DMS153 (cell line): ENCODE results near the gene UGT1A7.
A peak's percentile ranks its signal among the peaks of the same experiment; 100 is the strongest.
"Not testable (repeated sequence)": the region's sequence is repeated elsewhere in the genome, so short reads cannot be mapped to it uniquely, and the experiment has no call there.

ENCODE experiments used
- DNase-seq: peaks from one replicate; lab custom pipeline; 2025; lab: John Stamatoyannopoulos, UW

Gene UGT1A7

DNA sequence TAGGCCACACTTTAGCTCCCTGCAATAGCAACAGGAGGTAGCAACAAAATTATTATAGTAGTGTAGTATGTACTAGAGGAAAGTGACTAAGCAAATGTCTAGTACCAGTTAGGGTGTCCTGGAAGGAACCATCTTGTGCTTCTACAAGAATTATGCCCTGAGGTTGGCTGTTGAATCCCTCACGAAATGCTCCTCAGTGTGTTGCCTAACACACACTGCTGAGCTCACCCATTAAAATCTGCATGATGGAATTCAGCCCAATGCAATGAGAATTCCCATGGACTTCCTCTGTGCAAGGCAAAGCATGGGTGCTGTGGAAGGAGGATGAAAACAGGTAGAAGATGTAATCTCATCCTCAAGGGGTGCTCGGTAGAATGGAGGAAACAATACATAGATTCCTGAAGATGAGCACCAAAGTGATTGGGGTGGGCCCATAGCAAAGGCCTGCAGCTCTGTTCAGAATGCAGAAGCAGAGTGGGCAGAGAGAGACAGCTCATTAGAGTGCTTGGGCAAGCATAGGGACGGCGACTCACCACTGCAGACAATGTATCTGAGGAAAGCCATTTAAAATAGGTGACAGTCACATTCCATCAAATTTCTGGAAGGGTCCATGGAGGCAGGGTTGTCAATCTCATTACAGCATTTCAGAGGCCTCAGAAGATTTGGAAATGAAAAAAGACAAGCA lies 1.2 kb upstream of the UGT1A7 start:
- no peak for DNase-seq

DNA sequence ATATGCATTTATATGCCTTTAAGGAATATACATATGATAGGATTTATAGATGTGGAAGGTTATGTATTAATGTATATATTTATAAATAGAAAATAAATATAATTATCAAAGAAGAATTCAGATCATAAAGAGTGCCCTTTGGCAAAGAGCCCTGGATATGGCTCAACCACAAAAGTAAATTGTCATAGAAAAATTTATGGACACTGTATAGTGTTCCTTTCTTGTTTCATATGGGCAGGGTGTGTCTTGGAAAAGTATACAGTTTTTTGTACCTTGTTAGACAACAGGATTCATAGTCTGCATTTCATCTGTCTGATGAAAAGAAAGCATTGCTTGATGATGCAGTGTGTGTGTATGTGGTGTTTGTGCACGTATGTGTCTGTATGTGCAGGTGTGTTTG lies 2.9 kb downstream of the UGT1A7 start:
- no peak for DNase-seq

DNA sequence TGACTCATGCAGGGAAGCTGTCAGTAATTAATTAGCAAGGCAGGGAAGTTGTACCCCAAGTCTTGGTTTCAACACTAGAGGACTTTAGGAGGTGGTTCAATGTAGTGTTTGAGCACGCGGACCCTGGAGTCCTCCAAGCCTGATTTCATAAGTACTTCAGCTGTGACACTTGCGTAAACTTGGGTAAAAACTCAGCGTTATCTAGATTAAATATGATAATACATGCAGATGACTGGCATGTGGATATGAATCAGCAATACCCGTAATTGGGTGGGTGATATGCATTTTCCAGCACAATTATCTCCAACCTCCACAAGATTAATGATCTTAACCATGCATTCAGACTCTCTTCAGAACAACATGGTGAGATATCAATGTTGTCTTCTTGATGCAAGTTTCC lies 5.2 kb downstream of the UGT1A7 start:
- no peak for DNase-seq

- no peak for DNase-seq
These were observed 6.6 kb downstream of the UGT1A7 start for GRCh38 chr2:233688341-233688740.

DNA sequence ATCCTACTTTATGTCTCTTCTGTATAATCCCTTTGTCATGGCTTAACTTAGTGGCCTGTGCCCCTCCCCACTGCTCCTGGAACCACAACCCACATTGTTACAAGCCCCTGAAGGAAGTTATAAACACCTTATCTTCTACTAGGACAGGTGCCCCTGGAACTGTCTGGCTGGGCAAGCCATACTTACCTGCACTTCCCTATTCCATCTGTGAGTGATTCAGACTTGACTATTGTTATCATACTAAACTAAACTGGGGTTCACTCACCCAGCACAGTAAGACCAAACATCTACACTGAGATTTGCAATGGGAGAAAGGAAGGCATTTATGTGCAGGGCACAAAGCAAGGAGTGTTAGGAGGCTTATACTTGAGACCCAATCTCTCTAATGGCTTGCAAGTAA lies 7.3 kb downstream of the UGT1A7 start:
- no peak for DNase-seq

- DNase-seq, result no peak
These were observed 7.8 kb downstream of the UGT1A7 start for GRCh38 chr2:233689501-233689900.

GRCh38 chr2:233690444-233690843 lies 8.7 kb downstream of the UGT1A7 start:
- DNase-seq, result no peak

DNA sequence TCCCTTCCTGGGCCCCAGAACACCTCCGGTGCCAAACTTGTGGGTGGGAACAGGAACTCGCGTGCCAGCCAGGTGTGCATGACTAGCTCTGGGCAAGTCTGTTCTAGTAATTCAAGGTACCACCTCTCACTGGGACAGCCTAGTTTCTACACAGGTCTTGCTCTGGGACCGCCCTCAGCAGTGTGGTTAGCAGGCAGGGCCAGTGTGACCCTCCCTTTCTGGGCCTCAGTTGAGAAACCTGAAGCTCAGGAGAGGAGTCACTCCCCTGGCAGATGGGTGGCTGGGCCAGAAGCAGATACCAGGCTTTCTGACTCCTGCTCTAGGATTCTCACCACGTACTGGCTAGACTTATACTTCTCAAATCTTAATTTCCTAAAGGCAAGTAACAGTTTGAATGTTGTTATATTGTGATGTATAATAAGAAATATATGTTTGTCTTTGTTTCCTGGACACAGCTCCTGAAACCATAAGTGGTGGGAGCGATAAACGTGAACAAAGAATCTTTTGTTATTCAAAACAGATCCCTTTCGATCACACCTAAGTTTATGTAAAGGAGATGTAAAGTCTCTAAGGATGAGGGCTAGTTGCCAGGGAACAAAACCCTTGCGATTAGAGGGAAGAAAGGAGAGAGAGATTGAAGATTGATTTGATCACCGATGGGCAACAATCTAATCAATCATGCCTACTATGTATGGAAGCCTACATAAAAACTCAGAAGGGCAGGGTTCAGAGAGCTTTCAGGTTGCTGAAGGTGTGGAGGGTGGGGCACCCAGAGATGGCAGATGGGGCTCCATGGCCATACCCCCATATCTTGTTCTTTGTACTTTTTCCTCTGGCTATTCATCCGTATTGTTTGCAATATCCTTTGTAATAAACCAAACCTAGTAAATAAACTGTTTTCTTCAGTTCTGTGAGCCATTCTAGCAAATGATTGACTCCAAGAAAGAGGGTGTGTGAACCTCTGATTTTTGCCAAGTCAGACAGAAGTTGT lies 10.0 kb downstream of the UGT1A7 start:
- no peak for DNase-seq

GRCh38 chr2:233692648-233693047 lies 10.9 kb downstream of the UGT1A7 start, which contains the start of gene UGT1A6:
Gene UGT1A6 (plus strand): TSS chr2:233692890. CDS start chr2:233693005, 115 bp downstream.
- no peak for DNase-seq

GRCh38 chr2:233693963-233694362 lies 12.3 kb downstream of the UGT1A7 start:
- no peak for DNase-seq

DNA sequence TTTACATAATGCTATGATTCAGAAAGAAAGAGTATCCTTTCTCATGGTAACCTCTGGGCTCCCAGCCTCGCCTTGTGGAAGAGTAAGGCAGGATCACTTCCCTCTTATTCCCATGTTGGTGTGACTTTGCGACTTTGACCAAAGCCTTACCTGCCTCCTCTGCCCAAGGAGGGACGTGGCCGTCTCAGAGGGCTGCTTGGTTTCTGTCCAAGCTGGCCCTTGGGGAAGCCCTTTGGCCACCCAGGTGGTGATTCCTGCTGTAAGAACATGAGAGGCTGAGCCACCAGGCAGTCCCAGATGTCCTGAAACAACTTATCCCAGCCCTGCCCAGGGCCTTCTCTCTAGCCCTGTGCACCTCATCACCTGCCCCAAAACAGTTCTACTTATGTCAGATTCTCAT lies 17.0 kb downstream of the UGT1A7 start:
- no peak for DNase-seq

DNA sequence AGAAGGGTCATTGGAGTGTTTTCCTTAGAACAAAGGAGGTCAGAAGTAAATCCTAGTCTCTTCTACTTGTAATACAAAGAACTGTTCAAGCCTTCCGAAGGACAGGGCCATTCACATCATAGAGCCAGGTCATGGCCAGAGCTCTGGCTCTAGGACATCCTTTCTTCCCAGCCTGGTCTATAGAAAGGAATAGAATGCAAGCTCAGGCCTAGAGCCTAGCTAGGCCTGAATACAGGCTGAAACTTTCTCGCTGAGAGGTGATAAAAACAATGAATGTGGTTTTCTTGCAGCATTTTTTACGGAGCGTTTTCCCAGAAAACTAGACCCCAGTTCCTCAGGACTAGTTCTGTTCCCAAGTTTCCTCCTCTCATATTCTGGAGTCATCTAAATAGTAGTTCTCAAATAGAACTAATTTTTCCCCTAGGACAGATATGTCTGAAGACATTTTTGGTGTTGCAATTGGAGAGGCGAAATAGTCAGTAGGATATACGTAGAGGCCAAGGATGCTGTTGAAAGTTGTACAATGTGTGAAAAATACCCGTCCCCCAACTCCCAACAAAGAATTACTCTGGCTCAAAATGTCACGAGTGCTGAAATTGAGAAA lies 17.8 kb downstream of the UGT1A7 start:
- DNase-seq, result no peak

DNA sequence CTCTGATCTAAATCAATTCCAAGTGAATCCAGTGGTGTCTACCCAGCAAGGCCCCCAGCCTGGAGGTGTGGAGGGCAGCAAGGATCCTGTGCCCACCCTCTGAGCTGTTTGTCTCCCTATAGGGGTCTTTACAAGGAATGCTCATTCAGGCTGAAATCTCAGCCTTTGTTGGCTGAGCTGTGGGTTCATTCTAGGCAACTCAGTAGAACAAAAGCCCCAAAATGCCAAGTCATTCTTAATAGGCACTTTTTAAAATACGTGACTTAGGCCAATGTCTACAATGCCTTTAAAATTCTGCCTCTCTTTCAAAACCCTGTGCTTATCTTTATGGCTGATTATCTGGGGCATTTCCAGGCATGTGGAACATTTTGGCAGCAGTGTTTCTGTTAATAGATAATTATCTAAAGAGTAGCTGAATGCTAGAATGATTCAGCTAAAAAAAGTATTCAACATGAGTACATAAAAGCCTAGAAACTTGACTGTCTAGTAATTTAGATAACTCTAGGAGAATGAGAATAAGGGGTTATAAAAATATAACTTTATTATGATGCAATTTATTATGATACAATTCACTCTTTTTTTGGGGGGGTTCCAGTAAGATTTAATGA lies 18.4 kb downstream of the UGT1A7 start:
- DNase-seq, result no peak

DNA sequence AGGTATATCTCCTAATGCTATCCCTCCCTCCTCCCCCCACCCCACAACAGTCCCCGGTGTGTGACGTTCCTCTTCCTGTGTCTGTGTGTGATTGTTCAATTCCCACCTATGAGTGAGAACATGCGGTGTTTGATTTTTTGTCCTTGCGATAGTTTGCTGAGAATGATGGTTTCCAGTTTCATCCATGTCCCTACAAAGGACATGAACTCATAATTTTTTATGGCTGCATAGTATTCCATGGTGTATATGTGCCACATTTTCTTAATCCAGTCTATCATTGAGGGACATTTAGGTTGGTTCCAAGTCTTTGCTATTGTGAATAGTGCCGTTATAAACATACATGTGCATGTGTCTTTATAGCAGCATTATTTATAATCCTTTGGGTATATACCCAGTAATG lies 19.1 kb downstream of the UGT1A7 start:
- not testable (repeated sequence) for DNase-seq

GRCh38 chr2:233702238-233702637 lies 20.5 kb downstream of the UGT1A7 start:
- DNase-seq, result no peak

GRCh38 chr2:233705911-233706506 lies 24.3 kb downstream of the UGT1A7 start:
- no peak for DNase-seq

DNA sequence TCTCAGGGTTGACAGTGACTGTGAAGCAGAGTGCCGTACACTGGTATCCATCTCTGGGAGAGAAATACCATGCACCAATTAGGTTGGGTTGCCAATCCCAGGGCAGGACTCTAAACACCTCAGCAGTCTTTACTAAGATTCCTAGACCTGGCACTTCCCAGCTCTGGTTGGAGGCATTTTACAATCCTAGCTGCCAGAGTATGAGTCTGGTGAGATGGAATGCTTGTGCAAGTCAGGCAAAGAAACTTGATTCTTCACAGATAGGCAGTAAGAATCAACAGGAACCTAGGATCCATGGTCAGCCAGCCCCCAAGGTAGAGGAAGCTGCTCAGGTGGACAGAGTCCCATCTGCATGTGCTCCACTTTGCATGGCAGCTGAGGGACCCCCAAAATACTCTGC lies 25.0 kb downstream of the UGT1A7 start:
- DNase-seq, result no peak

- DNase-seq, result no peak
These were observed 26.4 kb downstream of the UGT1A7 start for GRCh38 chr2:233707940-233708644.

- DNase-seq, result no peak
These were observed 27.2 kb downstream of the UGT1A7 start for GRCh38 chr2:233708942-233709341.

- DNase-seq, result peak; percentile 55
These were observed 29.8 kb downstream of the UGT1A7 start for GRCh38 chr2:233711312-233712008.
